Stimulated activated naive CD8-positive, alpha-beta T cell treated with anti-CD3 and anti-CD28 coated beads, Interleukin-15, Interleukin-2, amounts not matched to agents 100 ng/mL and 50 ng/mL, for 24 hours (primary cell): ENCODE results near the gene CDKL5.
"Not testable (repeated sequence)": the region's sequence is repeated elsewhere in the genome, so short reads cannot be mapped to it uniquely, and the experiment has no call there.

Experiments used
- H3K27ac Mint-ChIP-seq: one replicate; pipeline ENCODE4 v1.8.0; 2021; ENCODE audit warnings: mild to moderate bottlenecking, mixed read lengths
- H3K27me3 Mint-ChIP-seq: one replicate; pipeline ENCODE4 v1.8.0; 2021; ENCODE audit warnings: mixed read lengths
- H3K36me3 Mint-ChIP-seq: one replicate; pipeline ENCODE4 v1.8.0; 2021; ENCODE audit warnings: low read depth, mixed read lengths
- H3K4me1 Mint-ChIP-seq: one replicate; pipeline ENCODE4 v1.8.0; 2021; ENCODE audit warnings: low read depth, mixed read lengths
- H3K4me3 Mint-ChIP-seq: one replicate; pipeline ENCODE4 v1.8.0; 2021; ENCODE audit warnings: mild to moderate bottlenecking, mixed read lengths
- H3K9me3 Mint-ChIP-seq: one replicate; pipeline ENCODE4 v1.8.0; 2021; ENCODE audit warnings: mixed read lengths

The CDKL5 gene

DNA sequence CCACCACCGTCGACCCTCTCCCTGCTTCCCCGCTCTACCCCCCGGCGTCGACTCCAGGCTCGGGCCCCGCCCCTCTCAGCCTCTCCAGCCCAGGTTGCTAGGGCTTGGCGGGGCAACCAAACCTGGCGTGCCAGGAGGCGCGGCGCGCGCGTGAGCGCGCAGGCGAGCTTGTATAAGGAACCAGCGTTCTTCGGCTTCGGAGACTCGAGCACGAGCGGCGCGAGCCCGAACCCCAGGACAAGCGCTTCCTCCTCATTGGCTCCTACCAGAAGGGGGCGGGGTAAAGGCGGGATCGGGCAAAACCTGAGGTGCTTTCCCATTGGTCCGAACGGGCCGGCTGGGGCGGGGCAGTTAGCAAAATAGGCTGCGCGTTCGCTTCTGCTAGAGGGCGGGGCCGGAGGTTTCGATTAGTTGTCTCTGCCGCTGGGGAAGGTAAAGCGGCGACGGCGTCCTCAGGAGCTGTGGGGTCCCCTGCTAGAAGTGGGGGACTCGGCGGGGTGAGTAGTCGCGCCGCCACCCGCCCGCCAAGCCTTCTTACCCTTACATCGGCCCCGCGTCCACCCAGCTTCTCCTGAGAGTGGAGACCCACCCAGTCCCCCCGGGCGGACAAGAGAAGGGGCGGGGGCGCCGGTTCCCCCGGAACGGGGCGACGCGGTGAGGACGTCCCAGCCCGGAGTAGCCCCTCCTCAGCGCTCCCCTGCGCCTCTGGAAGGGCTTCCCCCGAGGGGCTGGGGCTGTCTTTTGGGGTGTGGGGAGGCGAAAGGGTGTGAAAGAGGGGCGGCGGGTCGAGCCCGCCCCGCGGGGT, at the start of gene CDKL5:
Gene CDKL5, plus strand, starts transcription at position 410 of the 805 bp plus-strand sequence. CDS start 81,489 bp downstream, outside the sequence.
- H3K27me3 Mint-ChIP-seq: peaks cover 6% of the 10 kb centered on the region
- H3K4me3 Mint-ChIP-seq: peak within 1 kb of the TSS; percentile 83
- H3K4me1 Mint-ChIP-seq: peaks cover 12% of the 10 kb centered on the region
- H3K36me3 Mint-ChIP-seq: no peaks in the 10 kb centered on the region
- H3K9me3 Mint-ChIP-seq: no peaks in the 10 kb centered on the region
- H3K27ac Mint-ChIP-seq: peak within 1 kb of the TSS; percentile 68

DNA sequence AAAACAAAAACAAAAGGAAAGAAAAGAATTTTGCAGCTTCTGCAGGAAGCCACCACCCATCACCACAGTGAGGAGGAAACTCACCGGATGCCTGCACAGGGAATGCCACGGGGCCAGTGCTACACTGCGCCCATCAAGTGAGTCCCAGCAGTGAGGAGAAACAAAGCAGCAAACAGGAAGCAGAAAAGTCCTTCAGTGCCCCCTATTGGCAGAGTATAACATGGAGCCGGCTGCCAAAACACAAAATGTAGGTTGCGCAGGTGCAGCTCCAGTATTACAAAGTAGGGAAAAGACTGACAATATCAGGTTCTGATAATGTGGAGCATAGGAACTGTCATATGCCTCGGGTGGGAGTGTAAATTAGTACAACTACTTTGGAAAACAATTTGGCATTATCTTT, 47.6 kb upstream of the CDKL5 start:
- peaks cover 3% of the 10 kb centered on the region for H3K4me1 Mint-ChIP-seq

DNA sequence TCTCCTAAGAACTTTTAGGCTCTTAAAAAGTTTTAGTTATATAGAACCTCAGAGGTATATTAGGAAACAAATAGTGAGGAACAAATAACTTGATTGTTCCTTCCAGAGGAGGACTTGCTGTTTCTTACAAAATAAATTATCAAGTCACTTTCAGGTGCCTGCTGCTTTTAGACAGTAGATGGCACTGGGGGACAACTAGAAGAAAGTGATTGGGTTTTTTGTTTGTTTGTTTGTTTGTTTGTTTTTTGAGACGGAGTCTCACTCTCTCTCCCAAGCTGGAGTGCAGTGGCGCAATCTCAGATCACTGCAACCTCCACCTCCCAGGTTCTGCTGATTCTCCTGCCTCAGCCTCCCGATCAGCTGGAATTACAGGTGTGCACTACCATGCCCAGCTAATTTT, 35.4 kb upstream of the CDKL5 start:
- no peaks in the 10 kb centered on the region for H3K27me3 Mint-ChIP-seq
- H3K9me3 Mint-ChIP-seq: no peaks in the 10 kb centered on the region
- H3K27ac Mint-ChIP-seq: no peak overlapping the region
- no peaks in the 10 kb centered on the region for H3K36me3 Mint-ChIP-seq
- H3K4me1 Mint-ChIP-seq: no peaks in the 10 kb centered on the region
- H3K4me3 Mint-ChIP-seq: no peak overlapping the region

More for the DNA sequence above, 47.6 kb upstream of the CDKL5 start:
- Mint-ChIP-seq H3K27ac (no peak overlapping the region), H3K36me3 (no peaks in the 10 kb centered on the region), H3K4me3 (no peak overlapping the region), H3K9me3 (no peaks in the 10 kb centered on the region), H3K27me3 (no peaks in the 10 kb centered on the region)

DNA sequence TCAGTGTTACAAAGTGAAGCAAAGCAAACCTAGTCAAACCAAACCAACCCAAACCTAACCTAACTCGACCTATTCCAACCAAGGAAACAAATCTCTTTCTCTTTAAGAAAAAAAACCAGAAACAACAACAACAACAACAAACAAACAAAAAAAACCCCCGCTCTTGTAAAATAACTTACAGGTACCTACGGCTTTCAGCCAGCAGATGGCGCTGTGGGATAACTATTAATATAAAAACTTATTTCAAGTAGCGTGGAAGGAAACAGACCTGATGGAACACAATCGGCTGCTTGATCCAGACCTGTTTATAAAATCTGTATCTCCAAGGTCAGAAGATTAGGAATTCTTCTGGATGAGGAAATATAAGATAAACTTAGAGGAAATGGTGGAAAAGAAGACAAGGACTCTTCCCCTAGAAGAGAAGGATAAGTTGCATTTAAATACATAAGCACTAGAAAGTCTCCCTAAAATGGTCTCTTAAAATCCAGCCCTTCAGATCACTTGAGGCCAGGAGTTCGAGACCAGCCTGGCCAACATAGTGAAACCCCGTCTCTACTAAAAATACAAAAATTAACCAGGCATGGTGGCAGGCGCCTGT, 34.4 kb upstream of the CDKL5 start:
- no peak overlapping the region for H3K4me3 Mint-ChIP-seq
- no peaks in the 10 kb centered on the region for H3K27me3 Mint-ChIP-seq
- H3K9me3 Mint-ChIP-seq: no peaks in the 10 kb centered on the region
- H3K4me1 Mint-ChIP-seq: no peaks in the 10 kb centered on the region
- H3K27ac Mint-ChIP-seq: no peak overlapping the region
- H3K36me3 Mint-ChIP-seq: no peaks in the 10 kb centered on the region

DNA sequence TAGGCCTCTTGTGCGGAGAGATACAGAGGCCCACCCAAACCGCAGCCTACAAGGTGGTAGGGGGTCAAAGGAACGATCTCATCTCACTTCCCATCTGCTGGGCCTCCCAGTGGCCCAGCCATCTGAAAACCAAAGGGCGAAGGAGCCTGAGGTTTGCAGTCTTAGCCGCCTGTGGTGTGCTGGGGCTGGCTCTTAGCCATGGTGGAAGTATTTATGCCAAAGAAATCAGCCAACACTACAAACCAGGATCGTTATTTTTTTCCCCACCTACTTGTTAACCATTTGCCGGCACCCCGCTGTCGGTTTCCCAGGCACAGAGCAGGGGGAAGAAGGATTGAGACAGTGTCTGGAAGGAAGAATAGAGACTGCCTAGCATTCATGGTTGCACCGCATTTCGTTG, 30.9 kb upstream of the CDKL5 start:
- Mint-ChIP-seq H3K27me3 (no peaks in the 10 kb centered on the region), H3K27ac (no peak overlapping the region), H3K36me3 (no peaks in the 10 kb centered on the region)

DNA sequence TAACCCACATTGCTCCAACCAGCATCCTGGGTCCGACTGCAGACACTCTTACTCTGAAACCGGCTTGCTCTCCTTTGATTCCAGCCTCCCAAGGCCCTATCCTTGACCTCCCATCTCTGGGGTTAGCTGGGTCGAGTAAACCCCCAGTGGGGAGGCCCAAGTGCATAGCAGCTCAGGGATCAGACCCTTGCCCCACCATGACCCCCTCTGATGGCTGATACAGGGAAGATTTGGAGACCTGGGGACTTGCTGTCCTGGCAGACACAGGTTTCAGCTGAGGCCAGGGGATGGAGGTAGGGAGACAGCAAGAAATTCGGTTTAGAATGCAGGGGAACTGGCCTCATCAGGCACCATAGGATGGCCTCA, 23.6 kb upstream of the CDKL5 start:
- H3K27ac Mint-ChIP-seq: no peak overlapping the region
- H3K9me3 Mint-ChIP-seq: no peaks in the 10 kb centered on the region
- no peaks in the 10 kb centered on the region for H3K27me3 Mint-ChIP-seq
- no peaks in the 10 kb centered on the region for H3K36me3 Mint-ChIP-seq
- no peak overlapping the region for H3K4me3 Mint-ChIP-seq
- H3K4me1 Mint-ChIP-seq: no peaks in the 10 kb centered on the region

More for the DNA sequence above, 30.9 kb upstream of the CDKL5 start:
- no peak overlapping the region for H3K4me3 Mint-ChIP-seq
- H3K4me1 Mint-ChIP-seq: no peaks in the 10 kb centered on the region
- H3K9me3 Mint-ChIP-seq: no peaks in the 10 kb centered on the region

GRCh38 chrX:18406531-18407266, 18.7 kb upstream of the CDKL5 start:
- H3K4me3 Mint-ChIP-seq: no peak overlapping the region
- H3K27ac Mint-ChIP-seq: no peak overlapping the region
- no peaks in the 10 kb centered on the region for H3K9me3 Mint-ChIP-seq
- no peaks in the 10 kb centered on the region for H3K36me3 Mint-ChIP-seq
- no peaks in the 10 kb centered on the region for H3K27me3 Mint-ChIP-seq
- no peaks in the 10 kb centered on the region for H3K4me1 Mint-ChIP-seq

- no peak overlapping the region for H3K4me3 Mint-ChIP-seq
- no peaks in the 10 kb centered on the region for H3K36me3 Mint-ChIP-seq
- no peaks in the 10 kb centered on the region for H3K4me1 Mint-ChIP-seq
- no peaks in the 10 kb centered on the region for H3K27me3 Mint-ChIP-seq
- H3K9me3 Mint-ChIP-seq: no peaks in the 10 kb centered on the region
- no peak overlapping the region for H3K27ac Mint-ChIP-seq
These were observed 15.4 kb upstream of the CDKL5 start for GRCh38 chrX:18410038-18410437.

GRCh38 chrX:18415386-18415785, 10.0 kb upstream of the CDKL5 start:
- Mint-ChIP-seq H3K27me3 (no peaks in the 10 kb centered on the region), H3K27ac (no peak overlapping the region), H3K9me3 (no peaks in the 10 kb centered on the region), H3K4me1 (no peaks in the 10 kb centered on the region), H3K36me3 (no peaks in the 10 kb centered on the region), H3K4me3 (no peak overlapping the region)

- Mint-ChIP-seq H3K27ac (no peak overlapping the region), H3K36me3 (no peaks in the 10 kb centered on the region), H3K27me3 (peaks cover 6% of the 10 kb centered on the region), H3K4me1 (peaks cover 12% of the 10 kb centered on the region), H3K4me3 (no peak overlapping the region), H3K9me3 (no peaks in the 10 kb centered on the region)
These were observed 3.1 kb upstream of the CDKL5 start for GRCh38 chrX:18422325-18422724.

DNA sequence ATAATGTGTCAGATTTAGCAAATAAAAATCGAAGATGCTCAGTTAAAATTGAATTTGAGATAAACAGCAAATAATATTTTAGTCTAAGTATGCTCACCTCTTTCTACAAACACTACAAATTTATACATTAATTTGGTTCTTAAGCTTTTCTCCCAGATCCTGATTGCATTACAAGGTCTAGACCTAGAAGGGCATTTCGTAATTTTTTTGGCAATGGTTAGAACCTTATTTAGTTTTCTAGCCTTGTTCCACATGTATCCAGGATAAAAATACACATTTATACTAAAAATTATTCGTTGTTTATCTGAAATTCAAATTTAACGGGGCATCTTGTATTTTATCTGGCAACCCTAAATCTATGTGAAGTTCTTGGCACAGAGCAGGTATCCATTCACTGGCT, 2.5 kb upstream of the CDKL5 start:
- H3K4me1 Mint-ChIP-seq: peaks cover 12% of the 10 kb centered on the region
- no peaks in the 10 kb centered on the region for H3K36me3 Mint-ChIP-seq
- H3K27ac Mint-ChIP-seq: no peak overlapping the region
- no peaks in the 10 kb centered on the region for H3K9me3 Mint-ChIP-seq
- no peak overlapping the region for H3K4me3 Mint-ChIP-seq
- peaks cover 6% of the 10 kb centered on the region for H3K27me3 Mint-ChIP-seq

- Mint-ChIP-seq H3K27me3 (peaks cover 6% of the 10 kb centered on the region), H3K4me3 (peak overlapping the region; percentile 83), H3K9me3 (no peaks in the 10 kb centered on the region), H3K36me3 (no peaks in the 10 kb centered on the region), H3K27ac (peak overlapping the region; percentile 36), H3K4me1 (peaks cover 12% of the 10 kb centered on the region)
These were observed 768 bp upstream of the CDKL5 start for GRCh38 chrX:18424482-18425198.

- Mint-ChIP-seq H3K27ac (no peak overlapping the region), H3K36me3 (no peaks in the 10 kb centered on the region)
These were observed 554 bp downstream of the CDKL5 start for GRCh38 chrX:18426004-18426320.

DNA sequence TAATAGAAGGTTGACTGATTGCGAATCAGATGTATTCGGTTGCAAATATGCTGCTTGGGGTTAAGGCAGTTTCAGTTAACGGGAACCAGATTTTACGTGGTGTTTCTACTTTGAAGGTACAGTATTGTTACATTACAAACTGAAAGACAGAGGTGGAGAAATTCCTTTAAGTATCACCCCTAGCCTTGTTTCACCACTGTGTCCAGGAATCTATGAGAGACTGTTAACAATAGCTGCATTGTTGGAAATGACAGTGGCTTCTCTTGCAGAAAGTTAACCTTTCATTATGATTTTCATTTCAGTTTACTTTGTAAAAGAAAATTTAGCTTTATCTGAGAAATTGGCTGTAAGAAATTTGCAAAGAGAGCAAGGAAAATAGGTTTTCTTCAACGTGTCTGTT, 2.6 kb downstream of the CDKL5 start:
- H3K4me1 Mint-ChIP-seq: peaks cover 12% of the 10 kb centered on the region
- H3K27ac Mint-ChIP-seq: no peak overlapping the region

More at GRCh38 chrX:18426004-18426320, 554 bp downstream of the CDKL5 start:
- H3K27me3 Mint-ChIP-seq: peaks cover 6% of the 10 kb centered on the region
- peak overlapping the region; percentile 77 for H3K4me3 Mint-ChIP-seq
- H3K9me3 Mint-ChIP-seq: no peaks in the 10 kb centered on the region
- H3K4me1 Mint-ChIP-seq: peaks cover 12% of the 10 kb centered on the region

DNA sequence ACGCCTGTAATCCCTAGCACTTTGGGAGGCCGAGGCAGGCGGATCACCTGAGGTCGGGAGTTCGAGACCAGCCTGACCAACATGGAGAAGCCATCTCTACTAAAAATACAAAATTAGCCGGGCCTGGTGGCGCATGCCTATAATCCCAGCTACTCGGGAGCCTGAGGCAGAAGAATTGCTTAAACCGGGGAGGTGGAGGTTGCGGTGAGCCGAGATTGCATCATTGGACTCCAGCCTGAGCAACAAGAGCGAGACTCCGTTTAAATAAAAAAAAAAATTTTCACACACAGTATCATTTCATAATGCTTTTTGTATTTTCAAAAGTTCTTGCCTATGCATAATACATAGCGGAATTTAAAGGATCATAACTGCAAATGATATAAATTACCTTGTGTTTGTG, 7.9 kb downstream of the CDKL5 start:
- H3K4me3 Mint-ChIP-seq, H3K36me3 Mint-ChIP-seq, H3K9me3 Mint-ChIP-seq, H3K4me1 Mint-ChIP-seq, H3K27ac Mint-ChIP-seq, H3K27me3 Mint-ChIP-seq: not testable (repeated sequence)

More for the DNA sequence above, 2.6 kb downstream of the CDKL5 start:
- H3K4me3 Mint-ChIP-seq: no peak overlapping the region
- no peaks in the 10 kb centered on the region for H3K9me3 Mint-ChIP-seq
- peaks cover 3% of the 10 kb centered on the region for H3K27me3 Mint-ChIP-seq
- no peaks in the 10 kb centered on the region for H3K36me3 Mint-ChIP-seq
